Measurements from ENCODE around the gene KDM1B. TPM values are rescaled to one million over a fixed set of nuclear protein-coding genes. Genes with fewer than 3 reads are reported as not detected.

The KDM1B gene
- total RNA-seq, 1 donor from 2014 or later: 22.9 TPM

DNA sequence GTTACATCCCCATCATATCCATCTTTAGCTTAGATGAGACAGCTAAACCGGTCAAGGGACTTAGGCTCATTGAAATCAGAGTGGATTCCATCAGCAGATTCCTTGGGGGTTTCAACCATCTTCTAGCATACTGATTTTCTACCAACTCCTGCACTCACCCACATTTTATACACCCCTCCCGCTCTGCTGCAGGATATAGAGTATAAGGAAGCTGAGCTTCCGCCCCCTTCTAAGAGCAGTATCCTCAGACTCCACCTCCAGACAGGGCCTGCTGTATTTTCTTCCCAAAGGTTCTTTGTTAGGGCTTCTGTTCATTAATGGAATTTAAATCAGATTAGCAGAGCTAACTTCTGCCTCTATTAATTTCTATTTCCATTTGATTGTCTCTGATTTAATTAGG, 22.9 kb upstream of the KDM1B start:
- TF ChIP-seq, protein P1, sequence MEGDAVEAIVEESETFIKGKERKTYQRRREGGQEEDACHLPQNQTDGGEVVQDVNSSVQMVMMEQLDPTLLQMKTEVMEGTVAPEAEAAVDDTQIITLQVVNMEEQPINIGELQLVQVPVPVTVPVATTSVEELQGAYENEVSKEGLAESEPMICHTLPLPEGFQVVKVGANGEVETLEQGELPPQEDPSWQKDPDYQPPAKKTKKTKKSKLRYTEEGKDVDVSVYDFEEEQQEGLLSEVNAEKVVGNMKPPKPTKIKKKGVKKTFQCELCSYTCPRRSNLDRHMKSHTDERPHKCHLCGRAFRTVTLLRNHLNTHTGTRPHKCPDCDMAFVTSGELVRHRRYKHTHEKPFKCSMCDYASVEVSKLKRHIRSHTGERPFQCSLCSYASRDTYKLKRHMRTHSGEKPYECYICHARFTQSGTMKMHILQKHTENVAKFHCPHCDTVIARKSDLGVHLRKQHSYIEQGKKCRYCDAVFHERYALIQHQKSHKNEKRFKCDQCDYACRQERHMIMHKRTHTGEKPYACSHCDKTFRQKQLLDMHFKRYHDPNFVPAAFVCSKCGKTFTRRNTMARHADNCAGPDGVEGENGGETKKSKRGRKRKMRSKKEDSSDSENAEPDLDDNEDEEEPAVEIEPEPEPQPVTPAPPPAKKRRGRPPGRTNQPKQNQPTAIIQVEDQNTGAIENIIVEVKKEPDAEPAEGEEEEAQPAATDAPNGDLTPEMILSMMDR (IDR thresholded peaks at IDR 0.05; ENCODE audit: insufficient read depth, low read length, poor library complexity, severe bottlenecking): no peak
- Histone ChIP-seq H3K36me3 (ENCODE audit: control insufficient read depth, insufficient read depth, low read length) (no peaks in the 10 kb centered on the region), H3K4me3 (ENCODE audit: low read depth, low read length) (no peak overlapping the region), H3K27me3 (ENCODE audit: control insufficient read depth, insufficient read depth, low read length) (no peaks in the 10 kb centered on the region)
- no peak for DNase-seq (ENCODE audit: low read depth)

DNA sequence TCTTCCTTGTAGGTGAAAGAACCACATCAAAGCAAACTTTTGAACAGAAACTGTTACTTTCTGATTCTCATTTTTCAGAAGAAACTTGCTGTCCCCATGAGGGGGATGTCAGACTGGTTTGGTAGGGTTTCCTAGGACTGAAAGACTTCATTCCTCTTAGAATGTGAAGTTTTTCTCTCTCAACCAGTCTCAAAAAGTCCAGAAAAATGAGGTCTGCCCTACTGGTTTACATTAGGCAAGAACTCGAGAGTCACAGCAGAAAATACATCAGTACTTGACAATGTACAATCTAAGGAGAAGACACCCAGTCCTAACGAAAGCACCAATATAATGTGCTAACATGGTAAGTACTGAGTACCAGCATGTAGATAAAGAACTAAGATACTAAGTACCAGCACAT, 20.1 kb upstream of the KDM1B start:
- no peaks in the 10 kb centered on the region for H3K27me3 ChIP-seq (ENCODE audit: control insufficient read depth, insufficient read depth, low read length)
- H3K36me3 ChIP-seq (ENCODE audit: control insufficient read depth, insufficient read depth, low read length): no peaks in the 10 kb centered on the region
- no peak for DNase-seq (ENCODE audit: low read depth)
- no peak overlapping the region for H3K4me3 ChIP-seq (ENCODE audit: low read depth, low read length)
- TF ChIP-seq, protein P1 (IDR thresholded peaks at IDR 0.05; ENCODE audit: insufficient read depth, low read length, poor library complexity, severe bottlenecking): no peak

DNA sequence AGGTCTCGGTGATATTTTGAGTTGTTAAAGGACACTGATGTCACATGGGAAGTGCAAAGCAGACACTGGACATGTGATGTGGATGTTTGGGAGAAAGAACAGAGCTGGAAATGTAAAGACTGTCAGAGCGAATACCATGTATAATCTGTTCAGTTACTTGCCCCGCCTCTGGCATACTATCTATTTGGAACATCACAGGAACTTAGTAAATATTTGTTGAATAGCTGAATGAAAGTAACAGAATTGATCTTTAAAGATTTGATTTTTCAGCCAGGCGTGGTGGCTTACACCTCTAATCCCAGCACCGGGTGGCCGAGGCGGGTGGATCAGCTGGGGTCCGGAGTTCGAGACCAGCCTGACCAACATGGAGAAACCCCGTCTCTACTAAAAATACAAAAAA, 19.0 kb upstream of the KDM1B start:
- TF ChIP-seq, protein P1 (IDR thresholded peaks at IDR 0.05; ENCODE audit: insufficient read depth, low read length, poor library complexity, severe bottlenecking): no peak
- Histone ChIP-seq H3K27me3 (ENCODE audit: control insufficient read depth, insufficient read depth, low read length) (no peaks in the 10 kb centered on the region), H3K4me3 (ENCODE audit: low read depth, low read length) (no peak overlapping the region), H3K36me3 (ENCODE audit: control insufficient read depth, insufficient read depth, low read length) (no peaks in the 10 kb centered on the region)
- DNase-seq (ENCODE audit: low read depth): no peak

DNA sequence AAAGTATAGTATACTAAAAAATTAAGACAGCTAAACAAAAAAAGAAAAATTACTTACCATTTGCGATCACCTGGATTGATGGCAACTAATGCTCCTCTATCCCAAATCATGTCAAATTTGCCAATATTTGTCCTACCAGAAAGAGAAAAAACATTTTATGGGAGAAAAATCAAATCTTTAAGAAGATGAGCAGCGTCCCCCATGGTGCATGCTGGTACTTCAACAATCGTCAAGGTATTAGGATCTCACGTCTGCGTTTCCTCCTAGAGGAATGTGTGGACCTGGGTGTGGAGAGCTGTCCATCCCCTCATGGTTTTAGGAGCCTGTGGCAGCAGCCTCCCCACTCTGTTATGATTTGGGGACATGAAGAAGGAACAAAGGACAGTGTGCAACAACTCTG, 16.3 kb upstream of the KDM1B start:
- no peak overlapping the region for H3K4me3 ChIP-seq (ENCODE audit: low read depth, low read length)
- no peaks in the 10 kb centered on the region for H3K27me3 ChIP-seq (ENCODE audit: control insufficient read depth, insufficient read depth, low read length)
- peaks cover 1% of the 10 kb centered on the region for H3K36me3 ChIP-seq (ENCODE audit: control insufficient read depth, insufficient read depth, low read length)
- TF ChIP-seq, protein P1 (IDR thresholded peaks at IDR 0.05; ENCODE audit: insufficient read depth, low read length, poor library complexity, severe bottlenecking): no peak
- no peak for DNase-seq (ENCODE audit: low read depth)

DNA sequence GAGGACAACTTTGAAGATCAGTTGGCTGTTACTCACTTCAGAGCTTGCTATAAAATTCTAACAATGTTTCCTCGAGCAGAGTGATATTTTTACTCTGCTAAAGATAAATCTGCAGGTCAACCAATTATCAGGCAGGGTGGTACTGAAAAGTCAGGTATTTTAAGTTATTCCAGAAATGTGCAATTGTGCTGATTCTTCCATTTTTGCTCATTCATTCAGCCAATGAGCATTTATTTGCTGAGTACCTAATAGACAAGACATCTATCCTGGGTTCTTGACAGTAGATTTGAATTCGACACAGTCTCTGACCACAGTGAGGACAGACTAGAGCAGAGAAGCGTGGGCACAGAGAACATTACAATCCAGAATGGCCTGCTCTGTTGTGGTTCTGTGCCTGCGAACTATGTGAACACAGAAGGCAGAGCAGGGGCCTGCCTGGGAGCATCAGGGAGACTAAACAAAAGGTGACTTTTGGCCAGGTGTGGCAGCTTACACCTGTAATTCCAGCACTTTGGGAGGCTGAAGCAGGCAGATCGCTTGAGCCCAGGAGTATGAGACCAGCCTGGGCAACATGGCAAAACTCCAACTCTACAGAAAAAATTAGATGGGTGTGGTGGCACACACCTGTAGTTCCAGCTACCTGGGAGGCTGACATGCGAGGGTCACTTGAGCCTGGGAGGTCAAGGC, 15.1 kb upstream of the KDM1B start:
- Histone ChIP-seq H3K27me3 (ENCODE audit: control insufficient read depth, insufficient read depth, low read length) (no peaks in the 10 kb centered on the region), H3K4me3 (ENCODE audit: low read depth, low read length) (no peak overlapping the region), H3K36me3 (ENCODE audit: control insufficient read depth, insufficient read depth, low read length) (peaks cover 1% of the 10 kb centered on the region)
- DNase-seq (ENCODE audit: low read depth): no peak
- TF ChIP-seq, protein P1 (IDR thresholded peaks at IDR 0.05; ENCODE audit: insufficient read depth, low read length, poor library complexity, severe bottlenecking): no peak

Data from kidney epithelial cell (primary cell).